ENCODE data around the gene LEMD3. TPM values are rescaled to one million over a fixed set of nuclear protein-coding genes. Genes with fewer than 3 reads are reported as not detected.

The LEMD3 gene
- total and polyA plus RNA-seq, 2 of the 8 experiments (the other 6 are each of a cell fraction or from before 2014, with no cell fraction given), result 5.8 to 33.2 TPM

DNA sequence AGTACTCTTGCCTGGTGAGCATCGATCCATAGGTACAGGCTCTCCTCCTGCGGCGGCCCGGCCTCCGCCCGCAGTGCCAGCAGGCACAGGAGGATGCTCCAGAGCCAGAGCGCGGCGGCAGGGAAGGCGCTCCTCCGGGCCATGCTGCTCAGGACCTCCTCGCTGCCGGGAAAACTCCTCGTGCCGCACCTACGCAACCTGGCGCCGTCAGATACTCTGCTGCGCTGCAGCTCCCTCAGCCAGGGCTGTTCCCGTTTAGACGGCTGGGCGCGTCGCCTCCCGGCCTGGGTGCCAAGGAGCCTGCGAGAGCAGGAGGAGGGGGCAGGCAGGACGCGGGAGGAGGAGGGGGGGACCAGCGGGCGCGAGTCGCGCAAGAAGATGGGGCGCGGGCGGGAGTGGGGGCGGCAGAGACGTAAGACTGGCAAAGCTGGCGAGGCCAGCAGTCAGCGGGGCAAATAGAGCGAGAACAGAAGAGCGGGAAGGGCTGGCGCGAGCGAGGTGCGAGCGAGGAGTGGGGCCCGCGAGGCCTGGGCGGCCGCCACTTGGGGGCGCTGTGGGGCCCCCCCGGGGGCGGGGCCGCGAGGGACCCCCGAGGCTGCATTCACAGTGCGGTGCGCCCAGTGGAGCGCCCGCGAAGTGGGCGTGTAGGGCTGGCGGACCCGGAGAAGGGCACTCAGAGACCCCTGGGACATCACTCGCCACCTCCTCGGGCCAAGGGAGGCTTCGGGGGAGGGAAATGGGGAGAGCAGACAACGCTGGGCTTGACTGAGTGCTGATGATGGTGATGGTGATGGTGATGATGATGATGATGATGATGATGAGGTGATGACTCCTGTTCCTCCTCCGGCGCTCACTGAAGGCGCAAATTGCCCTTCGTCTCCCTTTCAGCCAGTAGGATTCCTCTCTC is 48.1 kb upstream of the LEMD3 start, which contains the start of gene WIF1:
Gene WIF1, minus strand, starts transcription at position 257 of the 907 bp plus-strand sequence. Its CDS starts 114 bp downstream, at position 143.
- WGBS, 2 experiments (ENCODE audit: extremely low coverage in 1 of 2, insufficient coverage in 1 of 2, insufficient read length in 1 of 2, insufficient replicate concordance in 2 of 2, low coverage in 1 of 2, low lambda C conversion rate in 2 of 2, missing lambda C conversion rate in 1 of 2), result 13% methylated on average over 27 of the region's 73 CpGs; no CpG with 5 or more reads in 1 of the 2 experiments
- H3K36me3 ChIP-seq (ENCODE audit: control insufficient read depth in 2 of 4, insufficient read depth in 4 of 4, low read length in 3 of 4), result no peaks in the 10 kb centered on the region
- peaks cover 0 to 2% of the 10 kb centered on the region in 2 experiments for H4K20me1 ChIP-seq (replicated peaks in 1 of 2; ENCODE audit: control insufficient read depth in 1 of 2, insufficient read depth in 2 of 2, low read length in 2 of 2)
- H4K8ac ChIP-seq (ENCODE audit: extremely low read depth, insufficient read depth, low read length), result peak within 1 kb of the TSS; percentile 71
- ChIA-PET CTCF (ENCODE audit: partially characterized antibody) (interaction anchor here (0.6 to 4.2 kb wide), 22 partner anchors 9 to 400 kb away, joined by 3 to 55 read pairs (median 4); partner anchors contain the start of gene LEMD3), POLR2A (ENCODE audit: partially characterized antibody) (no interaction called here)
- FAIRE-seq (no peak), DNase-seq (ENCODE audit: low read depth in 1 of 2, low spot score in 2 of 2) (peak; percentile 56 to 86)
- H2BK20ac ChIP-seq (ENCODE audit: low read length), result no peak within 1 kb of the TSS
- H3K23me2 ChIP-seq (ENCODE audit: low read depth, low read length), result peaks cover 5% of the 10 kb centered on the region; the same call in 1 of the 2 replicates
- H2BK12ac ChIP-seq (ENCODE audit: low read depth, low read length), result no peak within 1 kb of the TSS
- H2BK5ac ChIP-seq (ENCODE audit: low read depth, low read length), result peak within 1 kb of the TSS; percentile 8; the same call in 1 of the 2 replicates
- no peak within 1 kb of the TSS for H2AK5ac ChIP-seq (ENCODE audit: low read depth, low read length)
- H2AFZ ChIP-seq (ENCODE audit: low read length), result peak within 1 kb of the TSS; percentile 92
- peak within 1 kb of the TSS in 2 of 4 experiments; percentile 29 to 45; a peak in 3 of 7 replicates for H3K9ac ChIP-seq (replicated peaks in 1 of 4; ENCODE audit: extremely low read depth in 1 of 4, low read depth in 3 of 4, low read length in 3 of 4)
- H3K4me1 ChIP-seq (replicated peaks in 1 of 4; ENCODE audit: control insufficient read depth in 3 of 4, insufficient read depth in 4 of 4, low read length in 3 of 4), result no peaks in the 10 kb centered on the region; a peak in 1 of 7 replicates
- peaks cover 0 to 25% (median 18%) of the 10 kb centered on the region in 4 experiments; a peak in 6 of 7 replicates for H3K27me3 ChIP-seq (replicated peaks in 1 of 4; ENCODE audit: control insufficient read depth in 3 of 4, extremely low read depth in 1 of 4, insufficient read depth in 3 of 4, low read length in 3 of 4)
- H3K23ac ChIP-seq (ENCODE audit: insufficient read length), result no peak within 1 kb of the TSS
- peak within 1 kb of the TSS; percentile 51; the same call in 1 of the 2 replicates for H3K18ac ChIP-seq (ENCODE audit: extremely low read depth, low read length)
- no peak within 1 kb of the TSS for H3K27ac ChIP-seq (ENCODE audit: low read depth, low read length)
- H4K5ac ChIP-seq (ENCODE audit: insufficient read length, low read depth, low read length), result peak within 1 kb of the TSS; percentile 16
- H3K4ac ChIP-seq (replicated peaks; ENCODE audit: insufficient read length, low read depth, low read length), result no peak within 1 kb of the TSS
- H2BK15ac ChIP-seq (ENCODE audit: low read length), result peak within 1 kb of the TSS; percentile 48; the same call in 1 of the 2 replicates
- no peaks in the 10 kb centered on the region for H3K9me3 ChIP-seq (ENCODE audit: insufficient read depth in 2 of 2, low read depth in 1 of 2, low read length in 1 of 2)
- H2BK120ac ChIP-seq (replicated peaks; ENCODE audit: low read depth, low read length), result no peak within 1 kb of the TSS
- H4K91ac ChIP-seq (replicated peaks; ENCODE audit: insufficient read length, low read length), result no peak within 1 kb of the TSS
- peak within 1 kb of the TSS; percentile 23 to 60 (median 42) for H3K4me3 ChIP-seq (ENCODE audit: extremely low read depth in 1 of 4, insufficient read depth in 2 of 4, low read depth in 3 of 4, low read length in 4 of 4)
- H3K14ac ChIP-seq (ENCODE audit: insufficient read length), result no peak within 1 kb of the TSS
- H3K4me2 ChIP-seq (ENCODE audit: insufficient read depth in 1 of 2, low read depth in 2 of 2, low read length in 2 of 2), result peak within 1 kb of the TSS; percentile 54 to 88
- H3K79me1 ChIP-seq (ENCODE audit: low read depth, low read length), result no peaks in the 10 kb centered on the region
- no peak within 1 kb of the TSS for H3K56ac ChIP-seq (replicated peaks; ENCODE audit: insufficient read length, low read depth, low read length)
- no peaks in the 10 kb centered on the region for H3K79me2 ChIP-seq (ENCODE audit: control insufficient read depth in 1 of 2, insufficient read depth in 2 of 2, low read length in 2 of 2)
- no peak for TF ChIP-seq EGR1 (IDR thresholded peaks at IDR 0.05; ENCODE audit: borderline replicate concordance, low read depth, low read length)
- TF ChIP-seq, protein P1, sequence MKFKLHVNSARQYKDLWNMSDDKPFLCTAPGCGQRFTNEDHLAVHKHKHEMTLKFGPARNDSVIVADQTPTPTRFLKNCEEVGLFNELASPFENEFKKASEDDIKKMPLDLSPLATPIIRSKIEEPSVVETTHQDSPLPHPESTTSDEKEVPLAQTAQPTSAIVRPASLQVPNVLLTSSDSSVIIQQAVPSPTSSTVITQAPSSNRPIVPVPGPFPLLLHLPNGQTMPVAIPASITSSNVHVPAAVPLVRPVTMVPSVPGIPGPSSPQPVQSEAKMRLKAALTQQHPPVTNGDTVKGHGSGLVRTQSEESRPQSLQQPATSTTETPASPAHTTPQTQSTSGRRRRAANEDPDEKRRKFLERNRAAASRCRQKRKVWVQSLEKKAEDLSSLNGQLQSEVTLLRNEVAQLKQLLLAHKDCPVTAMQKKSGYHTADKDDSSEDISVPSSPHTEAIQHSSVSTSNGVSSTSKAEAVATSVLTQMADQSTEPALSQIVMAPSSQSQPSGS (IDR thresholded peaks at IDR 0.05; ENCODE audit: low read length), result no peak
- TF ChIP-seq KDM1A (IDR thresholded peaks at IDR 0.05; ENCODE audit: borderline replicate concordance, low read length), result peak; percentile 54; the same call in 1 of the 2 replicates
- TF ChIP-seq CREB1 (IDR thresholded peaks at IDR 0.05), result peak; percentile 68
- no peak for TF ChIP-seq MAFK (IDR thresholded peaks at IDR 0.05; ENCODE audit: low read depth, low read length)
- no peak for TF ChIP-seq JUN (IDR thresholded peaks at IDR 0.05; ENCODE audit: low read depth, low read length)
- peak; percentile 52 for TF ChIP-seq RNF2 (IDR thresholded peaks at IDR 0.05; ENCODE audit: borderline replicate concordance, low read depth, low read length, missing control alignments, poor library complexity, severe bottlenecking)
- TF ChIP-seq CEBPB (IDR thresholded peaks at IDR 0.05; ENCODE audit: low read depth, low read length), result no peak
- TF ChIP-seq PHF8 (conservative IDR thresholded peaks at IDR 0.05; ENCODE audit: low read depth, low read length), result 0 out of 2 replicates have a peak, but pooled peaks have one; percentile 23

Data from H1 (cell line).